ENCODE results near the gene EXO1.

GRCh38 chr1:241840164-241840563 lies 7.8 kb upstream of the EXO1 start:
- TF ChIP-seq EGR1 (IDR thresholded peaks at IDR 0.05) (no peak), ZBTB7A (IDR thresholded peaks at IDR 0.05; ENCODE audit: low read depth) (no peak), RAD21 (IDR thresholded peaks at IDR 0.05; ENCODE audit: low read depth) (no peak), EP300 (IDR thresholded peaks at IDR 0.05; ENCODE audit: borderline replicate concordance) (no peak), CREB1 (IDR thresholded peaks at IDR 0.05; ENCODE audit: low read depth) (no peak), FOXM1 (IDR thresholded peaks at IDR 0.05; ENCODE audit: borderline replicate concordance, low read depth) (no peak), MAX (IDR thresholded peaks at IDR 0.05) (no peak), USF1 (IDR thresholded peaks at IDR 0.05) (no peak), TCF12 (IDR thresholded peaks at IDR 0.05; ENCODE audit: low read depth) (no peak), YY1 (IDR thresholded peaks at IDR 0.05; ENCODE audit: low read depth) (no peak)
- TF ChIP-seq, protein P1, sequence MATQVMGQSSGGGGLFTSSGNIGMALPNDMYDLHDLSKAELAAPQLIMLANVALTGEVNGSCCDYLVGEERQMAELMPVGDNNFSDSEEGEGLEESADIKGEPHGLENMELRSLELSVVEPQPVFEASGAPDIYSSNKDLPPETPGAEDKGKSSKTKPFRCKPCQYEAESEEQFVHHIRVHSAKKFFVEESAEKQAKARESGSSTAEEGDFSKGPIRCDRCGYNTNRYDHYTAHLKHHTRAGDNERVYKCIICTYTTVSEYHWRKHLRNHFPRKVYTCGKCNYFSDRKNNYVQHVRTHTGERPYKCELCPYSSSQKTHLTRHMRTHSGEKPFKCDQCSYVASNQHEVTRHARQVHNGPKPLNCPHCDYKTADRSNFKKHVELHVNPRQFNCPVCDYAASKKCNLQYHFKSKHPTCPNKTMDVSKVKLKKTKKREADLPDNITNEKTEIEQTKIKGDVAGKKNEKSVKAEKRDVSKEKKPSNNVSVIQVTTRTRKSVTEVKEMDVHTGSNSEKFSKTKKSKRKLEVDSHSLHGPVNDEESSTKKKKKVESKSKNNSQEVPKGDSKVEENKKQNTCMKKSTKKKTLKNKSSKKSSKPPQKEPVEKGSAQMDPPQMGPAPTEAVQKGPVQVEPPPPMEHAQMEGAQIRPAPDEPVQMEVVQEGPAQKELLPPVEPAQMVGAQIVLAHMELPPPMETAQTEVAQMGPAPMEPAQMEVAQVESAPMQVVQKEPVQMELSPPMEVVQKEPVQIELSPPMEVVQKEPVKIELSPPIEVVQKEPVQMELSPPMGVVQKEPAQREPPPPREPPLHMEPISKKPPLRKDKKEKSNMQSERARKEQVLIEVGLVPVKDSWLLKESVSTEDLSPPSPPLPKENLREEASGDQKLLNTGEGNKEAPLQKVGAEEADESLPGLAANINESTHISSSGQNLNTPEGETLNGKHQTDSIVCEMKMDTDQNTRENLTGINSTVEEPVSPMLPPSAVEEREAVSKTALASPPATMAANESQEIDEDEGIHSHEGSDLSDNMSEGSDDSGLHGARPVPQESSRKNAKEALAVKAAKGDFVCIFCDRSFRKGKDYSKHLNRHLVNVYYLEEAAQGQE (IDR thresholded peaks at IDR 0.05; ENCODE audit: low read depth), result no peak

Data from Ishikawa (cell line).